ENCODE data around the gene C10orf67.

GRCh38 chr10:23198940-23199767, 145.4 kb downstream of the C10orf67 start:
- peak in 1 of 7 experiments; percentile 15 for TF ChIP-seq CTCF (IDR thresholded peaks at IDR 0.05)
- TF ChIP-seq POLR2A (IDR thresholded peaks at IDR 0.05): peak; percentile 69 to 90 (median 88)
